HCT116 (cell line): ENCODE data around the gene GRIK4. TPM values are rescaled to one million over a fixed set of nuclear protein-coding genes. Genes with fewer than 3 reads are reported as not detected.

Experiments
- ATAC-seq: fragments of 200-7000 bp; cut with Tn5 transposase; 2 replicates; pipeline ENCODE4 v1.9.1; 2020; ENCODE audit warnings: mild to moderate bottlenecking, moderate library complexity
- BruUV-seq: library from RNA; stranded (reverse); fragments of 400-500 nt; replicated peaks from 2 replicates; lab custom pipeline; 2021; lab: Mats Ljungman, UMichigan
- CTCF ChIA-PET: fragments of 300-600 bp; sonication (Branson Sonifier 250); formaldehyde crosslinking; loops from one replicate; lab custom pipeline; 2021; ENCODE audit warnings: antibody characterized with exemption; lab: Charles Lee
- POLR2A ChIA-PET: fragments of 300-600, 350-600 bp; sonication (Branson Sonifier 250); formaldehyde crosslinking; loops from one replicate; lab custom pipeline; 2021; ENCODE audit warnings: antibody characterized with exemption; lab: Charles Lee
- RAD21 ChIA-PET, 2 experiments: fragments of 300-600 bp; sonication (Branson Sonifier 250); formaldehyde crosslinking; loops; one replicate each; lab custom pipeline; 2023; ENCODE audit warnings: low total read pairs in 2 of 2; ENCODE audit not compliant: uncharacterized antibody in 2 of 2, unreplicated experiment in 2 of 2, low non-redundant PET in 1 of 2; lab: Charles Lee
- DNase-seq: peaks from one replicate; pipeline ENCODE4 v3.0.0-alpha.2; 2010; ENCODE audit warnings: low read depth, low spot score
- H2AFZ ChIP-seq: fragments of 200-600 bp; shearing (Covaris generic), sonication (generic); 2 replicates; pipeline ENCODE4 v1.6.1; 2017; ENCODE audit warnings: low read depth, mixed run types, mixed read lengths, antibody characterized with exemption, low read length; ENCODE audit not compliant: poor library complexity, severe bottlenecking
- H3K27ac ChIP-seq: 2 replicates; pipeline ENCODE4 v1.5.1; 2012; ENCODE audit warnings: low read depth, low read length
- H3K27me3 ChIP-seq: fragments of 200-600 bp; sonication (generic); 2 replicates; pipeline ENCODE4 v1.6.1; 2016; ENCODE audit warnings: mixed run types, low read length, mixed read lengths; ENCODE audit not compliant: insufficient read depth
- H3K36me3 ChIP-seq, 2 experiments: fragments of 200-500 bp in 1 of 2; fragments of 200-600 bp in 1 of 2; sonication (Bioruptor generic) in 1 of 2; sonication (generic) in 1 of 2; 2 replicates each; pipeline versions ENCODE4 v1.5.1 to v1.6.1; 2014 to 2016; ENCODE audit warnings: low read length in 2 of 2, inconsistent platforms in 1 of 2, mixed read lengths in 1 of 2, mixed run types in 1 of 2; ENCODE audit not compliant: insufficient read depth in 2 of 2, control insufficient read depth in 1 of 2
- H3K4me1 ChIP-seq, 2 experiments: fragments of 200-600 bp in 1 of 2; sonication (generic) in 1 of 2; 2 replicates each; pipeline versions ENCODE4 v1.5.1 to v1.6.1; 2012 to 2017; ENCODE audit warnings: low read length in 2 of 2, inconsistent platforms in 1 of 2, mild to moderate bottlenecking in 1 of 2, mixed read lengths in 1 of 2, mixed run types in 1 of 2, moderate library complexity in 1 of 2; ENCODE audit not compliant: insufficient read depth in 2 of 2, control insufficient read depth in 1 of 2
- H3K4me2 ChIP-seq: fragments of 200-600 bp; sonication (generic); 2 replicates; pipeline ENCODE4 v1.6.1; 2017; ENCODE audit warnings: mixed run types, low read length, mixed read lengths
- H3K4me3 ChIP-seq, 2 experiments: fragments of 200-600 bp in 1 of 2; sonication (generic) in 1 of 2; replicated peaks in 1 of 2; 2 replicates each; pipeline ENCODE4 v1.5.1; 2011 to 2016; ENCODE audit warnings: low read length in 2 of 2, control low read depth in 1 of 2, low read depth in 1 of 2, mild to moderate bottlenecking in 1 of 2, mixed read lengths in 1 of 2, mixed run types in 1 of 2
- H3K79me2 ChIP-seq: fragments of 200-600 bp; sonication (generic); 2 replicates; pipeline ENCODE4 v1.6.1; 2017; ENCODE audit warnings: mild to moderate bottlenecking, mixed run types, low read length, moderate library complexity, mixed read lengths; ENCODE audit not compliant: insufficient read depth
- H3K9ac ChIP-seq: fragments of 200-600 bp; sonication (generic); 2 replicates; pipeline ENCODE4 v1.6.1; 2016; ENCODE audit warnings: low read length, mixed read lengths
- H3K9me2 ChIP-seq: fragments of 200-600 bp; sonication (generic), shearing (Covaris generic); 2 replicates; pipeline ENCODE4 v1.6.1; 2017; ENCODE audit warnings: mixed run types, mild to moderate bottlenecking, moderate library complexity; ENCODE audit not compliant: insufficient read depth
- H3K9me3 ChIP-seq, 2 experiments: fragments of 200-500 bp in 1 of 2; fragments of 200-600 bp in 1 of 2; sonication (Bioruptor generic) in 1 of 2; sonication (generic) in 1 of 2; 2 replicates each; pipeline ENCODE4 v1.6.1; 2014 to 2017; ENCODE audit warnings: low read length in 2 of 2, mixed read lengths in 2 of 2, inconsistent platforms in 1 of 2, low read depth in 1 of 2, mild to moderate bottlenecking in 1 of 2, mixed run types in 1 of 2, moderate library complexity in 1 of 2; ENCODE audit not compliant: control insufficient read depth in 1 of 2, insufficient read depth in 1 of 2
- H4K20me1 ChIP-seq: fragments of 200-600 bp; sonication (generic), shearing (Covaris generic); 2 replicates; pipeline ENCODE4 v1.6.1; 2017; ENCODE audit warnings: mixed run types, mild to moderate bottlenecking, moderate library complexity; ENCODE audit not compliant: insufficient read depth
- CEBPB ChIP-seq: IDR thresholded peaks from 2 replicates; pipeline ENCODE4 v1.6.1; 2012; ENCODE audit warnings: low read depth
- CTCF ChIP-seq, 3 experiments: fragments of 200-600 bp in 1 of 3; sonication (generic) in 1 of 3; IDR thresholded peaks in 2 of 3; conservative IDR thresholded peaks in 1 of 3; 2 replicates each; pipeline ENCODE4 v1.5.1; 2012 to 2017; ENCODE audit warnings: low read depth in 2 of 3, low read length in 2 of 3, antibody characterized with exemption in 1 of 3, borderline replicate concordance in 1 of 3, control low read depth in 1 of 3, mild to moderate bottlenecking in 1 of 3, mixed read lengths in 1 of 3, mixed run types in 1 of 3, moderate library complexity in 1 of 3; ENCODE audit not compliant: insufficient read depth in 1 of 3
- EGR1 ChIP-seq: IDR thresholded peaks from 2 replicates; pipeline ENCODE4 v1.6.1; 2012; ENCODE audit warnings: low read depth
- EZH2 ChIP-seq: fragments of 200-600 bp; sonication (generic); IDR thresholded peaks from 2 replicates; pipeline ENCODE4 v1.6.1; 2017; ENCODE audit warnings: antibody characterized with exemption, mixed run types
- FOSL1 ChIP-seq: IDR thresholded peaks from 2 replicates; pipeline ENCODE4 v1.6.1; 2012; ENCODE audit warnings: low read depth
- POLR2A ChIP-seq: IDR thresholded peaks from 2 replicates; pipeline ENCODE4 v1.7.0; 2011; ENCODE audit warnings: borderline replicate concordance; ENCODE audit not compliant: insufficient read depth, insufficient read length; ENCODE audit errors: extremely low read depth
- POLR2AphosphoS5 ChIP-seq: IDR thresholded peaks from 2 replicates; pipeline ENCODE4 v1.6.1; 2011; ENCODE audit warnings: mild to moderate bottlenecking, low read depth, low read length, moderate library complexity
- RAD21 ChIP-seq: IDR thresholded peaks from 2 replicates; pipeline ENCODE4 v1.6.1; 2012; ENCODE audit warnings: low read depth, mild to moderate bottlenecking
- REST ChIP-seq: IDR thresholded peaks from 2 replicates; pipeline ENCODE4 v1.6.1; 2012; ENCODE audit warnings: low read depth
- SIN3A ChIP-seq: IDR thresholded peaks from 2 replicates; pipeline ENCODE4 v1.6.1; 2012; ENCODE audit warnings: low read depth
- SRF ChIP-seq: IDR thresholded peaks from 2 replicates; pipeline ENCODE4 v1.6.1; 2012; ENCODE audit warnings: low read depth
- YY1 ChIP-seq: IDR thresholded peaks from 2 replicates; pipeline ENCODE4 v1.6.1; 2011; ENCODE audit warnings: low read length, low read depth, moderate library complexity, mild to moderate bottlenecking; ENCODE audit not compliant: insufficient replicate concordance; ENCODE audit errors: extremely low read depth
- ZBTB33 ChIP-seq: IDR thresholded peaks from 2 replicates; pipeline ENCODE4 v1.6.1; 2011; ENCODE audit warnings: mild to moderate bottlenecking, low read length, moderate library complexity; ENCODE audit not compliant: insufficient replicate concordance; ENCODE audit errors: extremely low read depth
- ZFX ChIP-seq: fragments of 450-650 bp; IDR thresholded peaks from 2 replicates; pipeline ENCODE4 v1.6.1; 2017
- ZNF274 ChIP-seq: fragments of 200-500 bp; sonication (Bioruptor generic); IDR thresholded peaks from 2 replicates; pipeline ENCODE4 v1.6.1; 2014; ENCODE audit warnings: mild to moderate bottlenecking, low read depth, low read length, inconsistent platforms
- intact Hi-C: fragments of 100-400 bp; cut with micrococcal nuclease; formaldehyde crosslinking; loops from 2 replicates; pipeline ENCODE4 v1.10.0; 2022
- total RNA-seq: library from RNA; stranded (reverse); gene quantifications from one replicate; pipeline ENCODE4 v1.2.1, GENCODE V29; 2021; ENCODE audit not compliant: unreplicated experiment

Gene GRIK4
- total RNA-seq, 1 experiment from 2014 or later = 0.52 TPM

GRCh38 chr11:120719348-120719747 is 207.8 kb downstream of the GRIK4 start:
- peaks cover 0 to 8% of the 10 kb centered on the region in 2 experiments; a peak in 1 of 4 replicates for H3K4me1 ChIP-seq
- TF ChIP-seq POLR2A = no peak
- no peak for TF ChIP-seq EGR1
- no peak for TF ChIP-seq RAD21
- TF ChIP-seq CEBPB = no peak
- TF ChIP-seq SRF = no peak
- no peak for TF ChIP-seq CTCF (IDR thresholded peaks at IDR 0.05 in 2 of 3, conservative IDR thresholded peaks at IDR 0.05 in 1 of 3; ENCODE audit: borderline replicate concordance in 1 of 3, insufficient read depth in 1 of 3, low read depth in 2 of 3, low read length in 2 of 3)
- TF ChIP-seq SIN3A = no peak
- TF ChIP-seq POLR2AphosphoS5 = no peak
- TF ChIP-seq ZNF274 = no peak
- TF ChIP-seq ZBTB33 = no peak
- TF ChIP-seq FOSL1 = no peak
- no peak for TF ChIP-seq EZH2
- no peak for TF ChIP-seq REST
- TF ChIP-seq ZFX = no peak
- TF ChIP-seq YY1 = no peak
- H3K4me3 ChIP-seq = no peak overlapping the region
- no peak overlapping the region for H3K9ac ChIP-seq
- no peak overlapping the region for H3K27ac ChIP-seq
- peaks cover 6% of the 10 kb centered on the region; the same call in 1 of the 2 replicates for H3K27me3 ChIP-seq
- H3K79me2 ChIP-seq = no peaks in the 10 kb centered on the region
- no peak for DNase-seq
- intact Hi-C loops = no loop called here
- H3K36me3 ChIP-seq = no peaks in the 10 kb centered on the region
- ChIA-PET POLR2A (no interaction called here), RAD21 (no interaction called here), CTCF (no interaction called here)
- no peak for ATAC-seq
- no peaks in the 10 kb centered on the region for H4K20me1 ChIP-seq
- H2AFZ ChIP-seq = no peak overlapping the region
- H3K4me2 ChIP-seq = no peak overlapping the region
- H3K9me2 ChIP-seq = no peaks in the 10 kb centered on the region
- no peaks in the 10 kb centered on the region for H3K9me3 ChIP-seq
- BruUV-seq = no TSS peak
